HG03045 (cell line): ENCODE data around the gene SMAD2.
"Not testable (repeated sequence)": the region's sequence is repeated elsewhere in the genome, so short reads cannot be mapped to it uniquely, and the experiment has no call there.

Source experiments
- ATAC-seq: cut with Tn5 transposase; IDR thresholded peaks from one replicate; pipeline ENCODE4 v1.9.1; 2021; ENCODE audit warnings: mild to moderate bottlenecking, moderate library complexity; ENCODE audit not compliant: unreplicated experiment

SMAD2 gene

GRCh38 chr18:47847635-47848034, 82.8 kb downstream of the SMAD2 start:
- no peak for ATAC-seq

GRCh38 chr18:47846431-47846830, 84.0 kb downstream of the SMAD2 start:
- ATAC-seq = no peak

GRCh38 chr18:47844828-47845498, 85.5 kb downstream of the SMAD2 start:
- no peak for ATAC-seq

- no peak for ATAC-seq
Observed at GRCh38 chr18:47842836-47843235, 87.6 kb downstream of the SMAD2 start.

- ATAC-seq = no peak
Observed at GRCh38 chr18:47838396-47838795, 92.1 kb downstream of the SMAD2 start.

GRCh38 chr18:47832348-47832747, 98.1 kb downstream of the SMAD2 start:
- no peak for ATAC-seq

GRCh38 chr18:47831351-47831750, 99.1 kb downstream of the SMAD2 start:
- ATAC-seq = no peak

- ATAC-seq = no peak
Observed at GRCh38 chr18:47830772-47831171, 99.7 kb downstream of the SMAD2 start.

- no peak for ATAC-seq
Observed at GRCh38 chr18:47829831-47830230, 100.6 kb downstream of the SMAD2 start.

- ATAC-seq = not testable (repeated sequence)
Observed at GRCh38 chr18:47828031-47828430, 102.4 kb downstream of the SMAD2 start.

GRCh38 chr18:47826157-47827074, 104.0 kb downstream of the SMAD2 start:
- no peak for ATAC-seq

- no peak for ATAC-seq
Observed at GRCh38 chr18:47821314-47821713, 109.1 kb downstream of the SMAD2 start.

GRCh38 chr18:47817795-47818077, 112.7 kb downstream of the SMAD2 start:
- no peak for ATAC-seq

GRCh38 chr18:47817017-47817794, 113.3 kb downstream of the SMAD2 start:
- no peak for ATAC-seq

- no peak for ATAC-seq
Observed at GRCh38 chr18:47815486-47816270, 114.8 kb downstream of the SMAD2 start.

- ATAC-seq = no peak
Observed at GRCh38 chr18:47809420-47809819, 121.0 kb downstream of the SMAD2 start.

GRCh38 chr18:47802802-47803201, 127.7 kb downstream of the SMAD2 start:
- ATAC-seq = no peak

GRCh38 chr18:47801817-47802216, 128.6 kb downstream of the SMAD2 start:
- no peak for ATAC-seq

GRCh38 chr18:47800756-47801155, 129.7 kb downstream of the SMAD2 start:
- ATAC-seq = no peak

GRCh38 chr18:47800248-47800647, 130.2 kb downstream of the SMAD2 start:
- no peak for ATAC-seq

GRCh38 chr18:47799376-47799775, 131.1 kb downstream of the SMAD2 start:
- no peak for ATAC-seq
